HepG2 (cell line): ENCODE results near the gene SPTY2D1. TPM values are rescaled to one million over a fixed set of nuclear protein-coding genes. Genes with fewer than 3 reads are reported as not detected.

ENCODE experiments used
- FOSL2 ChIP-seq: sonication (generic); formaldehyde crosslinking; IDR thresholded peaks from 2 replicates; pipeline ENCODE4 v1.4.0; 2020; ENCODE audit warnings: missing genetic modification reagents
- GMEB1 ChIP-seq: sonication (generic); formaldehyde crosslinking; IDR thresholded peaks from 2 replicates; pipeline ENCODE4 v1.5.1; 2020; ENCODE audit warnings: missing genetic modification reagents, mild to moderate bottlenecking, borderline replicate concordance
- JDP2 ChIP-seq: sonication (generic); formaldehyde crosslinking; IDR thresholded peaks from 2 replicates; pipeline ENCODE4 v1.8.1; 2022; ENCODE audit warnings: missing genetic modification reagents, borderline replicate concordance
- KMT2B ChIP-seq: IDR thresholded peaks from 2 replicates; pipeline ENCODE4 v1.6.1; 2016; ENCODE audit warnings: missing genetic modification reagents, missing compliant biosample characterization
- MIER3 ChIP-seq: IDR thresholded peaks from 2 replicates; pipeline ENCODE4 v1.6.1; 2016; ENCODE audit warnings: missing compliant biosample characterization, borderline replicate concordance
- MZF1 ChIP-seq: sonication (generic); formaldehyde crosslinking; IDR thresholded peaks from 2 replicates; pipeline ENCODE4 v1.8.1; 2023; ENCODE audit warnings: mild to moderate bottlenecking, missing genetic modification reagents, borderline replicate concordance
- NR3C1 ChIP-seq: sonication (generic); formaldehyde crosslinking; IDR thresholded peaks from 2 replicates; pipeline ENCODE4 v1.4.0; 2020; ENCODE audit warnings: missing genetic modification reagents
- PAX8 ChIP-seq: sonication (generic); formaldehyde crosslinking; IDR thresholded peaks from 2 replicates; pipeline ENCODE4 v1.8.0; 2022; ENCODE audit warnings: mild to moderate bottlenecking, missing genetic modification reagents, borderline replicate concordance
- REXO4 ChIP-seq: sonication (generic); formaldehyde crosslinking; IDR thresholded peaks from 2 replicates; pipeline ENCODE4 v1.8.0; 2022; ENCODE audit warnings: missing genetic modification reagents, mild to moderate bottlenecking, borderline replicate concordance
- SMARCC2 ChIP-seq: fragments of 450-650 bp; IDR thresholded peaks from 2 replicates; pipeline ENCODE4 v1.6.1; 2017; ENCODE audit warnings: antibody characterized with exemption, mild to moderate bottlenecking
- TFDP1 ChIP-seq: IDR thresholded peaks from 2 replicates; pipeline ENCODE4 v1.6.1; 2016; ENCODE audit warnings: missing compliant biosample characterization, missing genetic modification reagents, borderline replicate concordance
- ZBTB21 ChIP-seq: sonication (generic); formaldehyde crosslinking; IDR thresholded peaks from 2 replicates; pipeline ENCODE4 v1.4.0; 2020; ENCODE audit warnings: missing genetic modification reagents
- ZFP90 ChIP-seq: sonication (generic); formaldehyde crosslinking; IDR thresholded peaks from 2 replicates; pipeline ENCODE4 v1.8.0; 2022; ENCODE audit warnings: missing genetic modification reagents, mild to moderate bottlenecking, inconsistent platforms, borderline replicate concordance
- ZNF44 ChIP-seq: sonication (generic); formaldehyde crosslinking; IDR thresholded peaks from 2 replicates; pipeline ENCODE4 v1.5.1; 2020; ENCODE audit warnings: mild to moderate bottlenecking, missing genetic modification reagents
- ZNF530 ChIP-seq: sonication (generic); formaldehyde crosslinking; IDR thresholded peaks from 2 replicates; pipeline ENCODE4 v1.5.0; 2020; ENCODE audit warnings: low read depth, mild to moderate bottlenecking, missing genetic modification reagents
- ZNF672 ChIP-seq: sonication (generic); formaldehyde crosslinking; IDR thresholded peaks from 2 replicates; pipeline ENCODE4 v1.8.1; 2022; ENCODE audit warnings: missing genetic modification reagents
- ZNF761 ChIP-seq: sonication (generic); formaldehyde crosslinking; conservative IDR thresholded peaks from 2 replicates; pipeline ENCODE4 v1.4.0; 2020; ENCODE audit warnings: mild to moderate bottlenecking, missing genetic modification reagents
- ZNF766 ChIP-seq: sonication (generic); formaldehyde crosslinking; IDR thresholded peaks from 2 replicates; pipeline ENCODE4 v1.5.0; 2020; ENCODE audit warnings: missing genetic modification reagents, borderline replicate concordance
- ZNF775 ChIP-seq: sonication (generic); formaldehyde crosslinking; IDR thresholded peaks from 2 replicates; pipeline ENCODE4 v1.4.0; 2020; ENCODE audit warnings: missing genetic modification reagents, mild to moderate bottlenecking, moderate library complexity, borderline replicate concordance
- polyA plus RNA-seq, 8 experiments: library from polyadenylated mRNA; depleted of rRNA in 3 of 8; stranded (reverse) in 7 of 8; unstranded in 1 of 8; fragments of >200 nt; fragmentation: Illumina TruSeq in 4 of 8; extraction: Trizol in 4 of 8; gene quantifications; 2 replicates each; pipeline versions ENCODE4 v1.2.1 to v1.2.3, GENCODE V29; 2011 to 2016; ENCODE audit warnings: low read depth in 4 of 8, missing spikeins in 1 of 8, mixed read lengths in 1 of 8; ENCODE audit not compliant: insufficient read depth in 1 of 8
- total RNA-seq, 5 experiments: library from RNA; depleted of rRNA; stranded (reverse); fragments of >200 nt; fragmentation: Illumina TruSeq; extraction: Trizol; gene quantifications; 2 replicates each; pipeline ENCODE4 v1.2.3, GENCODE V29; 2016; ENCODE audit warnings: low read depth in 1 of 5
- TF ChIP-seq, protein P1 (sequence below): sonication (generic); formaldehyde crosslinking; IDR thresholded peaks from 2 replicates; pipeline ENCODE4 v1.4.0; 2020; ENCODE audit warnings: missing genetic modification reagents, borderline replicate concordance
- TF ChIP-seq, protein P2 (sequence below): sonication (generic); formaldehyde crosslinking; IDR thresholded peaks from 2 replicates; pipeline ENCODE4 v1.5.0; 2020; ENCODE audit warnings: missing genetic modification reagents
- TF ChIP-seq, protein P3 (sequence below): sonication (generic); formaldehyde crosslinking; conservative IDR thresholded peaks from 2 replicates; pipeline ENCODE4 v1.4.0; 2020; ENCODE audit warnings: missing genetic modification reagents

Gene SPTY2D1
- total and polyA plus RNA-seq, 2 of the 13 experiments (the other 11 are each of a cell fraction or from before 2014, with no cell fraction given): 6.9 to 14.8 TPM

GRCh38 chr11:18634140-18635032 is at the start of gene SPTY2D1 (continued):
- TF ChIP-seq TFDP1 (CRISPR knock-in tag) (peak; percentile 77), ZNF530 (CRISPR knock-in tag) (no peak), KMT2B (CRISPR knock-in tag) (peak; percentile 95), ZNF44 (CRISPR knock-in tag) (no peak), JDP2 (CRISPR knock-in tag) (no peak), REXO4 (no peak), GMEB1 (CRISPR knock-in tag) (peak; percentile 99), ZNF775 (CRISPR knock-in tag) (no peak), ZBTB21 (CRISPR knock-in tag) (peak; percentile 100), ZNF761 (CRISPR knock-in tag) (no peak), MZF1 (CRISPR knock-in tag) (no peak), FOSL2 (CRISPR knock-in tag) (peak; percentile 73), MIER3 (CRISPR knock-in tag) (peak; percentile 60; the same call in 1 of the 2 replicates), PAX8 (CRISPR knock-in tag) (no peak), ZFP90 (CRISPR knock-in tag) (peak; percentile 63), ZNF766 (CRISPR knock-in tag) (no peak; the same call in 1 of the 2 replicates), ZNF672 (CRISPR knock-in tag) (no peak), NR3C1 (no peak), SMARCC2 (no peak)
- TF ChIP-seq, protein P1, sequence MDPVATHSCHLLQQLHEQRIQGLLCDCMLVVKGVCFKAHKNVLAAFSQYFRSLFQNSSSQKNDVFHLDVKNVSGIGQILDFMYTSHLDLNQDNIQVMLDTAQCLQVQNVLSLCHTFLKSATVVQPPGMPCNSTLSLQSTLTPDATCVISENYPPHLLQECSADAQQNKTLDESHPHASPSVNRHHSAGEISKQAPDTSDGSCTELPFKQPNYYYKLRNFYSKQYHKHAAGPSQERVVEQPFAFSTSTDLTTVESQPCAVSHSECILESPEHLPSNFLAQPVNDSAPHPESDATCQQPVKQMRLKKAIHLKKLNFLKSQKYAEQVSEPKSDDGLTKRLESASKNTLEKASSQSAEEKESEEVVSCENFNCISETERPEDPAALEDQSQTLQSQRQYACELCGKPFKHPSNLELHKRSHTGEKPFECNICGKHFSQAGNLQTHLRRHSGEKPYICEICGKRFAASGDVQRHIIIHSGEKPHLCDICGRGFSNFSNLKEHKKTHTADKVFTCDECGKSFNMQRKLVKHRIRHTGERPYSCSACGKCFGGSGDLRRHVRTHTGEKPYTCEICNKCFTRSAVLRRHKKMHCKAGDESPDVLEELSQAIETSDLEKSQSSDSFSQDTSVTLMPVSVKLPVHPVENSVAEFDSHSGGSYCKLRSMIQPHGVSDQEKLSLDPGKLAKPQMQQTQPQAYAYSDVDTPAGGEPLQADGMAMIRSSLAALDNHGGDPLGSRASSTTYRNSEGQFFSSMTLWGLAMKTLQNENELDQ (CRISPR knock-in tag): no peak
- TF ChIP-seq, protein P2, sequence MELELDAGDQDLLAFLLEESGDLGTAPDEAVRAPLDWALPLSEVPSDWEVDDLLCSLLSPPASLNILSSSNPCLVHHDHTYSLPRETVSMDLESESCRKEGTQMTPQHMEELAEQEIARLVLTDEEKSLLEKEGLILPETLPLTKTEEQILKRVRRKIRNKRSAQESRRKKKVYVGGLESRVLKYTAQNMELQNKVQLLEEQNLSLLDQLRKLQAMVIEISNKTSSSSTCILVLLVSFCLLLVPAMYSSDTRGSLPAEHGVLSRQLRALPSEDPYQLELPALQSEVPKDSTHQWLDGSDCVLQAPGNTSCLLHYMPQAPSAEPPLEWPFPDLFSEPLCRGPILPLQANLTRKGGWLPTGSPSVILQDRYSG (CRISPR knock-in tag): no peak
- TF ChIP-seq, protein P3, sequence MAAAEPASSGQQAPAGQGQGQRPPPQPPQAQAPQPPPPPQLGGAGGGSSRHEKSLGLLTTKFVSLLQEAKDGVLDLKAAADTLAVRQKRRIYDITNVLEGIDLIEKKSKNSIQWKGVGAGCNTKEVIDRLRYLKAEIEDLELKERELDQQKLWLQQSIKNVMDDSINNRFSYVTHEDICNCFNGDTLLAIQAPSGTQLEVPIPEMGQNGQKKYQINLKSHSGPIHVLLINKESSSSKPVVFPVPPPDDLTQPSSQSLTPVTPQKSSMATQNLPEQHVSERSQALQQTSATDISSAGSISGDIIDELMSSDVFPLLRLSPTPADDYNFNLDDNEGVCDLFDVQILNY (CRISPR knock-in tag): peak; percentile 53
